H7 (cell line): ENCODE measurements around the gene PTCD1. TPM values are rescaled to one million over a fixed set of nuclear protein-coding genes. Genes with fewer than 3 reads are reported as not detected.

Experiments used
- DNase-seq: peaks from one replicate; pipeline ENCODE4 v3.0.0; 2012
- H3K27me3 ChIP-seq: 2 replicates; pipeline ENCODE4 v1.6.0; 2011; ENCODE audit warnings: mild to moderate bottlenecking, low read length; ENCODE audit not compliant: control insufficient read depth, insufficient read depth
- H3K36me3 ChIP-seq: replicated peaks from 2 replicates; pipeline ENCODE4 v1.5.1; 2011; ENCODE audit warnings: low read length; ENCODE audit not compliant: control insufficient read depth, insufficient read depth
- H3K4me3 ChIP-seq: 2 replicates; pipeline ENCODE4 v1.5.1; 2011; ENCODE audit warnings: low read depth, mild to moderate bottlenecking, control low read depth, low read length, moderate library complexity; ENCODE audit not compliant: insufficient read depth
- total RNA-seq: library from RNA; depleted of rRNA; stranded (reverse); fragments of >200 nt; shearing (Covaris generic); gene quantifications from 2 replicates; pipeline ENCODE4 v1.2.3, GENCODE V29; 2014

The PTCD1 gene
- total RNA-seq, 1 experiment from 2014 or later = 11.2 TPM

DNA sequence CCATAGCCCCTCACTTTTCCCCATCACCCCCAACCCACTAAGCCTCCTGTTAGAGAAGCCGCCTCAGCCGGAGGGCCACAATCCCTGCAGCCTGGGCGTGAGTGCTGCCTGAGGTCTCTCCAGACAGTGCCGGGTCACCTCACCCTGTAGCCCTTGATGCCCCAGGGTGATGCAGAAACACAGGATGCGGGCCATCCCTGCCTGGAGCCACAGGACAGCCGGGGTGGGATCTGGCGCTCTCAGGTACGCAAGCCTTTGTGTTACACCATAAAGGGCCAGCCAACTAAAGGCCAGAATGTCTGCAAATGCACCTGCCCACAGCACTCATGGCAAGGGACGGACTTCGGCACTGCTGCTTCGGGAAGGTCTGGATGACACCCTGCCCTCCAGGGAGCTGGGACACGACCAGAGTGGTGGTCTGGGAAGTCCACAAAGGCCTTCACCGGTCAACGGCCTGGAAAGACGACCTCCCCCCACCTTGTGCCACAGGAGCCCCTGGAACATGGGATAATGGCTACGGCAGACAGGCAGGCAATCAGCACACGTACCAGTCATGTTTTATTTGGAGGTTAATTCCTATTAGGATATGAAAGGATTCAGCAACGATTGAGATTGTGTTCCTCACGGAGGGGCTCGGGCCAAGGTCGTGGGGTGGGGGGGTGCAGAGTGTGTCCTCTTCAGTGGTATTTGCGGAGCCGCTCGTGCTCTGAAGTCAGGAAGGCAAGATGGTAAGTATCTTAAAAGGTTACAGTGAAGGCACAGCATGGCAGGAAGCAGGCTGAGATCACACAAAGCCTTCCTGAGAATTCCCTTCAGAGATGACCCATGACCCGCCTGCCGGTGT is 19.3 kb upstream of the PTCD1 start:
- peaks cover 39% of the 10 kb centered on the region for H3K36me3 ChIP-seq
- H3K27me3 ChIP-seq = no peaks in the 10 kb centered on the region
- no peak for DNase-seq
- no peak overlapping the region for H3K4me3 ChIP-seq

DNA sequence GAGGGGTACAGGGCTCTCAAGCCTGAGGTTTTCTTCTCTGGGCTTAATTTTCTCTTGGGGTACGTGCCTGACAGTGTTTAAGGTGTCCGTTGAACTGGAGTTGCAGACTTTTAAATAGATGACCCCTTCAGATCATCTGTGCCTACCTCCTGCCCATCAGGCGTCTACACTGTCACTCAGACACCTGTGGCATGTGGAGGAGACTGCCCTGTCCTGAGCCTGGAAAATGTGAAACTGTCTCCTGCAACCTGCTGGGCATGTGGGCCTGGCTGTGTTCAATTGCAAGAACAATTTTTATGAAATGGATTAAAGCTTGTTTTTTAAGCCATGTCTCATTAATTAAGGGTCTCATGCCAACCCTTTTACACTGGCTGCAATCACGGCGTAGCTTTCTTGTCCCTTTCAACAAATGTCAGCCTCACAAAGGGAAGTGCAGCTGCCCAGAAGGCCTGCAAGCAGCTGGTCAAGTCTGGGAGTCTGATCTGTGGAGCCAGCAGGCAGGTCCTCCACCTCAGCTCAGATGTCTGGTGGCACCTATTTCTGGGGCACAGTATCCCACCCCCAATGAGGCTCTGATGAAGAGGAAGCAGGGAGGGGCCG is 18.6 kb upstream of the PTCD1 start:
- DNase-seq = no peak
- peaks cover 44% of the 10 kb centered on the region for H3K36me3 ChIP-seq
- H3K27me3 ChIP-seq = no peaks in the 10 kb centered on the region
- H3K4me3 ChIP-seq = no peak overlapping the region

DNA sequence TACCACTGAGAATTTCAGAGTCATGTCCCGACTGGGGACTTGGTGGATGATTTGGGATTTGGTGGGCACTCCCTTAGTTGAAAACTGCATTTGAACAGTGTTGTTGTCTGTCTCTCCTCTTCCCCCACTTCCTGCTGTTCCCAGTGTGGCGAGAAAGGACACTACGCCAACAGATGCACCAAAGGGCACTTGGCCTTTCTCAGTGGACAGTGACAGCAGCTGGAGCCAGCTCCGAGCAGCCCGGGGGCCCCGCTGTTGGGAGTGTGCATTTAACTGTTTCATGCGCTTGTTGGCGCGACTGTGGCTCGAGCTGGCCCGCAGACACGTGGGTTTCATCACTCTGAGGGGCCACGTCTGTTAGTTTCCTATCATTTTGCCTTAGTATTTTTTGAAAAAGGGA is 17.7 kb upstream of the PTCD1 start:
- H3K27me3 ChIP-seq = no peaks in the 10 kb centered on the region
- no peak for DNase-seq
- no peak overlapping the region for H3K4me3 ChIP-seq
- peaks cover 47% of the 10 kb centered on the region for H3K36me3 ChIP-seq

DNA sequence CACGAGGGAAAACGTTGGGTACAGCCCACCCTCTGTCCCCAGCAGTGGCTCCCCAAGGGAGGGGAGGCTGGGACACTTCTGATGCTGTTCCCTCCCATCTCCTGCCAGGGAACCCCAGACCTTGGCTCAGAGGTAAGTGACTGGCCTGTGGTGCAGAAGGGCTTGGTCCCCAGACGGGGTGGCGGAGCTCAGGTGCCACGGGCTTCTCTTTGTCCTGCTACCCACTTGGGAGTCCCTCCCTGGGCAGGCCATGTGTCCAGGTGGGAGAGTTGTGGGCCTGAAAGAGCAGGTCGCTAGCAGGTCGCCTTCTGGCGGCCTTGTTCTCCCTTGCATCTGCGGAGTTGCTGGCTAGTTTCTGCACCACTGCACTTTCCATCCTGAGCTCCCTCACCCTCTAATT is 17.3 kb upstream of the PTCD1 start:
- peaks cover 47% of the 10 kb centered on the region for H3K36me3 ChIP-seq
- H3K4me3 ChIP-seq = no peak overlapping the region
- no peak for DNase-seq
- H3K27me3 ChIP-seq = no peaks in the 10 kb centered on the region

DNA sequence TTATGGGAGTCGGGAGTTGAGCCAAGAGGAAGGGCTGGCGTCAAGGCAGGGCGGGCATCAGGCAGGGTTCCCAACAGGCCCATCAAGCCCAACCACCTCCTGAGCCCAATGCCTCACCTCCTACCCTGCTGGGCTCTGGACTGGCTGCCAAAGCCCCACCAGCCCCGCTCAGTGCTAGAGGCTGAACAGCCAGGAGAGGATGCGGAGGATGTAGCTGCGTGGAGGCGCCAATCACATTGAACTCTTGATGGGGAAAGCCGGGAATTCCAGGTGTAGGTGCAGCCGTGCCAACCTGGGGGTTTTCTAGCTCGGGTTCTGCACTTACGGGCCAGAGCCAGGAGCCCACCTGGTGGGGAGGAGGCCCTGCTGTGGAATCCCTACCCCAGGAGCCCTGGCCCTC is 14.5 kb upstream of the PTCD1 start:
- no peaks in the 10 kb centered on the region for H3K27me3 ChIP-seq
- DNase-seq = peak; percentile 43
- peaks cover 61% of the 10 kb centered on the region for H3K36me3 ChIP-seq
- no peak overlapping the region for H3K4me3 ChIP-seq

DNA sequence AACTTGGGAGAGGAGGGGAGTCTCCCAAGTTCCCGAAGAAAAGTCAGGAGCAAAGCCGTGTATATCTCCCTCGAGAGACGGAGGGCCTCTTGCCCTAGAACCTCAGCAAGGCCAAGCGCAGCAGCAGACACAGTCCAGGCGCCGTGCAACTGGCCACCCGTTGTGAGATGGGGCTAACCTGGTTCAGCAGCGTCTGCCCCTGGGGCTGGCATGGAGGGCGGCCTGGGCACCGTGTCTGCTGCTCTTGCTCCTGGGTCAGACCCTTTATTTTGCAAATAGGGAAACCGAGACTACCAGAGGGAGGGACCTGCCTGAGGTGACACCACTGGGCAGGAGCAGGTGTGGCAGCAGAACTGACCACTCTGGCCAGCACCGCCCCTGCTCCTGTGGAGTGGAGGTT is 13.9 kb upstream of the PTCD1 start:
- Histone ChIP-seq H3K27me3 (no peaks in the 10 kb centered on the region), H3K4me3 (no peak overlapping the region), H3K36me3 (peaks cover 63% of the 10 kb centered on the region)
- DNase-seq = peak; percentile 44

DNA sequence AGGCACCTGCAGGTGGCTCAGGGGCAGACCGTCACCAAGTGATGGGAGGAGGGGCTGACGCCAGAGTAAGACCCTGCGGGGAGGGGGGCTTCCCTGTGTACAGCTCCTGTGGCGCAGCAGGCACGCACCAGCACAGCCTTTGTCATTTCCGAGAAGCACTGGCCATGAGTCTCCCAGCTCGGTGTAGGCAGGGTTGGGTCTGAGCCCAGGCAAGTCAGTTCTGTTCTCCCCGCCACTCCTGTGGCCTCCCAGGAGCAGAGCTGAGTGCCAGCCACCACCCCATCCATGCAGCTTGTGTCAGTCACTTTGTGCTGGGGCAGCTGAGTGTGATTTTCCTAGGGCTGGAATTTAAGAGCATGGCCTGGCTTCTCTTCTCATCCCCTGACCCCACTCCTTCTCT is 13.3 kb upstream of the PTCD1 start:
- DNase-seq = no peak
- no peak overlapping the region for H3K4me3 ChIP-seq
- no peaks in the 10 kb centered on the region for H3K27me3 ChIP-seq
- peaks cover 59% of the 10 kb centered on the region for H3K36me3 ChIP-seq

DNA sequence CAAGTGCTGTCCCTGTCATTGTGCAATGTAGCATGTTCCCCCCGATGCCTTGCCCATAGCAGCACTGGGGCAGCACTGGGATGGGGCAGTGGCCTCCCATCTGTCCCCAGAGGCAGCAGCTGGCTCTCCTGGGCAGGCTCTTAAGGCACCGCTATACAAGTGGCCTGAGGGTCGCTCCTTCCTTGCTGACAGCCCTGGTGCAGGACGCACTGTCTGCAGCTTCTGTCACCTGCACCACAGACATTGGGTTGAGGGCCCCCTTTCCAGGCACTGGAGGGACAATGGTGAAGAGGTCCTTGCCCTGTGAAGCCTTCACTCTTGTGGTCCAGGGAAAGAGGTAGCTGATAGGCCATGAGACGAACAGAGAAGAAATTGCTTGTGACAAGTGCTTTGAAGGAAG is 10.7 kb upstream of the PTCD1 start:
- H3K36me3 ChIP-seq = peaks cover 66% of the 10 kb centered on the region
- H3K4me3 ChIP-seq = no peak overlapping the region
- DNase-seq = peak; percentile 21
- no peaks in the 10 kb centered on the region for H3K27me3 ChIP-seq

DNA sequence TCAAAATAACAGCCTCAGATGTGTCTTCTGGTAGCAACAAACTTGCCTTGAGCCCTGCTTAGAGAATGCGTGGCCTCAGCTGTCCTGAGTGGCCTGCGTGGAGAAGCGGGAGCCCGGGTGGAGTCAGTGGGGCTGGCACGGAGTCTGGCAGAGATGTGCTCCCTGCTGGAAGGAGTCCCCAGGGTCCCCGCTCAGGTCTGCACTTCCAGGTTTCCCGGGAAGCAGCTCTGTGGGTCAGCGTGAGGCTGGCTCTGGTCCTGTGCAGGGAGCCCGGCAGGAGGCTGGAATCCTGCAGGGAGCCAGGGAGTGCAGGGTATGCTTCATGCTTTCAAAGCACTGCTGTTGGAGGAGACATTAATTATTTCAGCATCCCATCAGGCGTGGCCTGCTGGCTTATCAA is 10.3 kb upstream of the PTCD1 start:
- H3K36me3 ChIP-seq = peaks cover 64% of the 10 kb centered on the region
- peak; percentile 25 for DNase-seq
- no peaks in the 10 kb centered on the region for H3K27me3 ChIP-seq
- no peak overlapping the region for H3K4me3 ChIP-seq

DNA sequence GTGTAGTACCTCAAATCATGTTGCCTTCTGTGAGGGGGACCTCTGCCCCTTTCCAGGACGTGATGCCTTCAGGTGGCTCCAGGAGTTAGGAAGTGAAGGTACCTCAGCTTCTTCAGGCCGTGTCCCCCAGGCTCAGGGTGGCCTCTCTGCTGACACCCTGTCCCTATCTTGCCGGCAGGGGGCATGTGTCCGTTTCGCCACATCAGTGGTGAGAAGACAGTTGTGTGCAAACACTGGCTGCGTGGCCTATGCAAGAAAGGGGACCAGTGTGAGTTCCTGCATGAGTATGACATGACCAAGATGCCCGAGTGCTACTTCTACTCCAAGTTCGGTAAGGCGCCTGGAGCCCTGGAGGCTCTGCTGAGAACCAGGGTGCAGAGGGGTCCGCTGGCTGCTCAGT is 9.3 kb upstream of the PTCD1 start:
- no peaks in the 10 kb centered on the region for H3K27me3 ChIP-seq
- no peak for DNase-seq
- peaks cover 63% of the 10 kb centered on the region for H3K36me3 ChIP-seq
- H3K4me3 ChIP-seq = no peak overlapping the region

DNA sequence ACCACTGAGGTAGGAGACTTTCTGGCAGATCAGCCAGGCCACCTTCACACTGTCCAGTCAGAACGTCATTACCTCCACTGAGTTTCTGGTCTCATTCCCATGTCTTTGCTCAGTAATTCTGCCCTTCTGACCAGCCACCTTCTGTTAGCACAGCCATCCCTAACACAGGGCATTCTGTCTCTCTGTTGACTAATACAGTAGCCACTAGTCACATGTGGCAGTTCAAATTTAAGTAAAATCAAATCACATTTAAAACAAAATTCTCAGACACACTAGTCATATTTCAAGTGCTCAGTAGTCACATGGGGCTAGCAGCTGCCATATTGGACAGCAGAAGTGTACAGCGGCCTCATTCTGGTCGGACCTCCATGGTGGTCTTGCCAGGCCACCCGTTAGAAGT is 7.5 kb upstream of the PTCD1 start:
- no peak for DNase-seq
- H3K36me3 ChIP-seq = peaks cover 64% of the 10 kb centered on the region
- H3K27me3 ChIP-seq = no peaks in the 10 kb centered on the region
- no peak overlapping the region for H3K4me3 ChIP-seq

DNA sequence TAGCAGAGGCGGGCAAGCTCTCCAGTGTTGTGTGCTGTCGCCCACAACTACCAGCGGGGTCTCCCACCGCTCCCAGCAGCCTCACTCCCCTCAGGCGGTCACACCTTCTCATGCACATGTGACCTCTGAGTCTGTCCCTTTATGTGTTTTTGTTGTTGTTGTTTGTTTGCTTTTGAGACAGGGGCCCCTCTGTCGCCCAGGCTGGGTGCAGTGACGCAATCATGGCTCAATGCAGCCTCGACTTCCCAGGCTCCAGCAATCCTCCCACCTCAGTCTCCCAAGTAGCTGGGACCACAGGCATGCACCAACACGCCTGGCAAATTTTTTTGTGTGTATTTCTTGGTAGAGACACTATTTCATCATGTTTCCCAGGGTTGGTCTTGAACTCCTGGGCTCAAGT is 1.6 kb upstream of the PTCD1 start:
- DNase-seq = no peak
- Histone ChIP-seq H3K36me3 (peaks cover 27% of the 10 kb centered on the region), H3K4me3 (no peak overlapping the region), H3K27me3 (no peaks in the 10 kb centered on the region)

DNA sequence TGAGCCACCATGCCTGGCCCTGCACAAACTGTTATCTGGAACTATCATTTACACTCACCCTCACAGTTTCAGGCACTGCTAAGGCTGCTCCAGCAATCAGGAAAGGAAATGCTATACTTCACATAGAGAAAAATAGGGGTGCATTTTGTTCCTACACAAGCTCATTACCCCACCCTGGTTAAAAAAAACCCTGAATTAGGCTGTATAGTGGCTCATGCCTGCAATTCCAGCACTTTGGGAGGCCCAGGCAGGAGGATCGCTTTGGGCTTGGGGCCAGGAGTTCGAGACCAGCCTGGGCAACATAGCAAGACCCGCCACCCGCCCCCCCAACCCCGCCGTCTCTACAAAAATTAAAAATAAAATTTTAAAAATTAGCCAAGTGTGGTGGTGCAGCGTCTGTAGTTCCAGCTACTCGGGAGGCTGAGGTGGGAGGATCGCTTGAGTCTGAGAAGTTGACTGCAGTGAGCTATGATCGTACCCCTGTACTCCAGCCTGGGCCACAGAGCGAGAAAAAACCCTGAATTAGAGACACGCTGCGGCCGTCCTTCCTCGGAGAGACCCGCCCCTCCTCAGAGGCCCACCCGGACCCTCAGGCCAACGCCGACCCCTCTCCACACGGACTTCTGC is 539 bp downstream of the PTCD1 start:
- Histone ChIP-seq H3K4me3 (peak overlapping the region; percentile 100), H3K36me3 (peaks cover 21% of the 10 kb centered on the region), H3K27me3 (no peaks in the 10 kb centered on the region)
- DNase-seq = no peak

DNA sequence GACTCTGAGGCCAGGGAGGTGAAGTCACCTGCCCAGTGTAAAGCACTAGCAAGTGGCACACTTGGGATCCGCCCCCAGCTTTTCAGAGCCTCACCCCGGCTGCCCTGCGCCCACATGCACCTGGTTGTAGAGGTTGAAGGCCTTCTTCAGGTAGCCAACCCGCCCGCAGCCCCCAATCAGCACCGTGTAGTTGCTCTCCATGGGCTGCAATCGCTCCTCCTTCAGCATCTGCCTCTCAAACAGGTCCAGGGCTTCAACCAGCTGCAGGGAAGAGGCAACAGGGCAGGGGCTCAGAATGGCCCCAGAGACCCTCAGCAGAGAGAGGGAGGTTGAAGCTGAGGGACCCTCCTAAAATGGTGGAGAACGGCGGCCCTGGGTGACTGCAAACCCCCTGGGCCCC is 5.4 kb downstream of the PTCD1 start:
- Histone ChIP-seq H3K4me3 (no peak overlapping the region), H3K36me3 (peaks cover 34% of the 10 kb centered on the region), H3K27me3 (no peaks in the 10 kb centered on the region)
- DNase-seq = no peak
